OCI-M1 (cell line): ENCODE data around the gene TIMM22.

Experiments used
- DNase-seq: peaks from one replicate; lab custom pipeline; 2025; lab: John Stamatoyannopoulos, UW

TIMM22 gene

GRCh38 chr17:1002771-1003555 lies 6.0 kb downstream of the TIMM22 start:
- no peak for DNase-seq

GRCh38 chr17:1003633-1003971 lies 6.7 kb downstream of the TIMM22 start:
- no peak for DNase-seq

- no peak for DNase-seq
Observed at GRCh38 chr17:1003972-1004768, 7.2 kb downstream of the TIMM22 start.

- DNase-seq, result no peak
Observed at GRCh38 chr17:1004769-1005295, 7.9 kb downstream of the TIMM22 start.

GRCh38 chr17:1005361-1005946 lies 8.5 kb downstream of the TIMM22 start:
- no peak for DNase-seq

- no peak for DNase-seq
Observed at GRCh38 chr17:1006054-1006453, 9.1 kb downstream of the TIMM22 start.

- no peak for DNase-seq
Observed at GRCh38 chr17:1007310-1008007, 10.5 kb downstream of the TIMM22 start.

GRCh38 chr17:1008008-1008761 lies 11.3 kb downstream of the TIMM22 start:
- DNase-seq, result no peak

GRCh38 chr17:1009229-1010085 lies 12.5 kb downstream of the TIMM22 start:
- no peak for DNase-seq

- DNase-seq, result no peak
Observed at GRCh38 chr17:1010086-1010450, 13.1 kb downstream of the TIMM22 start.

GRCh38 chr17:1010586-1010985 lies 13.7 kb downstream of the TIMM22 start:
- no peak for DNase-seq

GRCh38 chr17:1011138-1011537 lies 14.2 kb downstream of the TIMM22 start:
- no peak for DNase-seq

GRCh38 chr17:1011760-1012735 lies 15.1 kb downstream of the TIMM22 start:
- DNase-seq, result no peak

GRCh38 chr17:1012823-1013728 lies 16.1 kb downstream of the TIMM22 start:
- no peak for DNase-seq

GRCh38 chr17:1013729-1014090 lies 16.8 kb downstream of the TIMM22 start:
- no peak for DNase-seq

GRCh38 chr17:1018547-1018946 lies 21.6 kb downstream of the TIMM22 start:
- DNase-seq, result no peak

GRCh38 chr17:1019451-1019850 lies 22.5 kb downstream of the TIMM22 start:
- DNase-seq, result no peak

- no peak for DNase-seq
Observed at GRCh38 chr17:1021147-1021546, 24.2 kb downstream of the TIMM22 start.
